Cardiac fibroblast (primary cell): ENCODE results near the gene DERA.
"Not testable (repeated sequence)": the region's sequence is repeated elsewhere in the genome, so short reads cannot be mapped to it uniquely, and the experiment has no call there.

Experiments
- DNase-seq, 2 donors: peaks; one replicate each; pipeline versions ENCODE4 v3.0.0 to v3.0.0-alpha.2; 2010; ENCODE audit warnings: low read depth in 2 of 2
- H3K4me3 ChIP-seq, 2 donors: replicated peaks in 1 of 2; 1 replicate in 1 of 2; 2 replicates in 1 of 2; pipeline ENCODE4 v1.5.1; 2011; ENCODE audit warnings: low read depth in 2 of 2, low read length in 2 of 2, mild to moderate bottlenecking in 2 of 2, moderate library complexity in 1 of 2
- CTCF ChIP-seq: IDR thresholded peaks from one replicate; pipeline ENCODE4 v1.5.1; 2011; ENCODE audit warnings: low read depth, mild to moderate bottlenecking, low read length, inconsistent platforms

DERA gene

GRCh38 chr12:15962760-15963159, 51.6 kb downstream of the DERA start:
- peak in 1 of 2 donors; percentile 47 for DNase-seq
- no peak overlapping the region for H3K4me3 ChIP-seq
- TF ChIP-seq CTCF: no peak

- TF ChIP-seq CTCF: no peak
- H3K4me3 ChIP-seq: no peak overlapping the region
- peak; percentile 13 to 75 for DNase-seq
These were observed 52.1 kb downstream of the DERA start for GRCh38 chr12:15963271-15963670.

- TF ChIP-seq CTCF: no peak
- H3K4me3 ChIP-seq: no peak overlapping the region
- peak; percentile 23 to 71 for DNase-seq
These were observed 55.3 kb downstream of the DERA start for GRCh38 chr12:15966426-15966825.

- not testable (repeated sequence) for DNase-seq, H3K4me3 ChIP-seq
These were observed 55.9 kb downstream of the DERA start for GRCh38 chr12:15967053-15967452.

GRCh38 chr12:15971211-15971610, 60.1 kb downstream of the DERA start:
- no peak for DNase-seq
- TF ChIP-seq CTCF: no peak
- H3K4me3 ChIP-seq: no peak overlapping the region

GRCh38 chr12:15972894-15973293, 61.8 kb downstream of the DERA start:
- no peak for DNase-seq
- H3K4me3 ChIP-seq: no peak overlapping the region
- no peak for TF ChIP-seq CTCF

GRCh38 chr12:15977999-15978951, 67.1 kb downstream of the DERA start:
- no peak overlapping the region for H3K4me3 ChIP-seq
- no peak for TF ChIP-seq CTCF
- DNase-seq: peak; percentile 74 to 77
